HEK293T (cell line): Measurements from ENCODE around the gene IRF7.

ENCODE experiments used
- HDGF ChIP-seq: fragments of 450-650 bp; IDR thresholded peaks from 2 replicates; pipeline ENCODE4 v1.6.1; 2017; ENCODE audit warnings: antibody characterized with exemption, borderline replicate concordance
- PKNOX1 ChIP-seq: fragments of 450-650 bp; IDR thresholded peaks from 2 replicates; pipeline ENCODE4 v1.6.1; 2016
- SP1 ChIP-seq: fragments of 450-650 bp; IDR thresholded peaks from 2 replicates; pipeline ENCODE4 v1.6.1; 2017

- TF ChIP-seq HDGF (no peak), PKNOX1 (no peak), SP1 (no peak)
Observed at GRCh38 chr11:563066-563811, 52.5 kb downstream of the IRF7 start.
